Fibroblast of lung (primary cell): Measurements from ENCODE around the gene ADAMTSL1. TPM values are rescaled to one million over a fixed set of nuclear protein-coding genes. Genes with fewer than 3 reads are reported as not detected.
A peak's percentile ranks its signal among the peaks of the same experiment; 100 is the strongest.

ENCODE experiments used
- DNase-seq, 2 donors: peaks; one replicate each; pipeline versions ENCODE4 v3.0.0 to v3.0.0-alpha.2; 2010; ENCODE audit warnings: low read depth in 2 of 2
- H2AFZ ChIP-seq: 2 replicates; pipeline ENCODE4 v1.5.1; 2012; ENCODE audit warnings: low read length, control low read depth, inconsistent platforms
- H3K27ac ChIP-seq: 2 replicates; pipeline ENCODE4 v1.5.1; 2011; ENCODE audit warnings: low read length, control low read depth; ENCODE audit not compliant: insufficient read depth
- H3K27me3 ChIP-seq: 2 replicates; pipeline ENCODE4 v1.5.1; 2011; ENCODE audit warnings: mild to moderate bottlenecking, low read length; ENCODE audit not compliant: control insufficient read depth, insufficient read depth
- H3K36me3 ChIP-seq: 2 replicates; pipeline ENCODE4 v1.5.1; 2011; ENCODE audit warnings: low read length; ENCODE audit not compliant: control insufficient read depth, insufficient read depth
- H3K4me1 ChIP-seq: 2 replicates; pipeline ENCODE4 v1.5.1; 2011; ENCODE audit warnings: low read length; ENCODE audit not compliant: control insufficient read depth, insufficient read depth; ENCODE audit errors: extremely low read depth
- H3K4me2 ChIP-seq: 2 replicates; pipeline ENCODE4 v1.5.1; 2011; ENCODE audit warnings: low read length, control low read depth; ENCODE audit not compliant: insufficient read depth; ENCODE audit errors: extremely low read depth
- H3K4me3 ChIP-seq, 4 experiments: fragments of 200-600 bp in 1 of 4; sonication (generic) in 1 of 4; replicated peaks in 1 of 4; 2 replicates each; pipeline ENCODE4 v1.5.1; 2011 to 2016; ENCODE audit warnings: low read length in 4 of 4, low read depth in 3 of 4, mild to moderate bottlenecking in 3 of 4, control low read depth in 2 of 4, inconsistent platforms in 1 of 4, mixed read lengths in 1 of 4; ENCODE audit not compliant: insufficient read depth in 1 of 4; ENCODE audit errors: control extremely low read depth in 1 of 4
- H3K79me2 ChIP-seq: 2 replicates; pipeline ENCODE4 v1.5.1; 2012; ENCODE audit warnings: mild to moderate bottlenecking, low read length, inconsistent platforms; ENCODE audit not compliant: control insufficient read depth, insufficient read depth
- H3K9ac ChIP-seq: 2 replicates; pipeline ENCODE4 v1.5.1; 2011; ENCODE audit warnings: mild to moderate bottlenecking, low read length, control low read depth; ENCODE audit not compliant: insufficient read depth
- H3K9me3 ChIP-seq: 2 replicates; pipeline ENCODE4 v1.5.1; 2012; ENCODE audit warnings: low read depth, low read length; ENCODE audit not compliant: control insufficient read depth, insufficient read depth
- H4K20me1 ChIP-seq: 2 replicates; pipeline ENCODE4 v1.5.1; 2011; ENCODE audit warnings: low read length; ENCODE audit not compliant: control insufficient read depth, insufficient read depth; ENCODE audit errors: extremely low read depth
- CTCF ChIP-seq, 2 donors: IDR thresholded peaks in 1 of 2; conservative IDR thresholded peaks in 1 of 2; 1 replicate in 1 of 2; 2 replicates in 1 of 2; pipeline ENCODE4 v1.5.1; 2011 to 2012; ENCODE audit warnings: low read length in 2 of 2, control low read depth in 1 of 2, inconsistent platforms in 1 of 2, low read depth in 1 of 2, mild to moderate bottlenecking in 1 of 2
- EZH2 ChIP-seq: IDR thresholded peaks from 2 replicates; pipeline ENCODE4 v1.5.1; 2012; ENCODE audit warnings: low read length, control low read depth, mild to moderate bottlenecking; ENCODE audit errors: missing control alignments
- polyA plus RNA-seq, 2 donors: library from polyadenylated mRNA; depleted of rRNA in 1 of 2; stranded (reverse) in 1 of 2; unstranded in 1 of 2; fragments of >200 nt; gene quantifications; 2 replicates each; pipeline ENCODE4 v1.2.1, GENCODE V29; 2011 to 2012; ENCODE audit warnings: missing spikeins in 1 of 2
- total RNA-seq: library from RNA; depleted of rRNA; stranded (reverse); fragments of >200 nt; gene quantifications from 2 replicates; pipeline ENCODE4 v1.2.1, GENCODE V29; 2014

ADAMTSL1 gene
- total and polyA plus RNA-seq, 2 donors (not counting 1 experiment from before 2014, with no cell fraction given), result 19.3 to 27.9 TPM

- TF ChIP-seq CTCF (conservative IDR thresholded peaks at IDR 0.05 in 1 of 2, IDR thresholded peaks at IDR 0.05 in 1 of 2; ENCODE audit: low read depth in 1 of 2, low read length in 2 of 2) (no peak), EZH2 (no peak)
- Histone ChIP-seq H3K27me3 (no peaks in the 10 kb centered on the region), H3K9ac (no peak overlapping the region), H3K4me1 (peaks cover 3% of the 10 kb centered on the region), H2AFZ (no peak overlapping the region), H3K4me3 (no peak overlapping the region), H3K9me3 (no peaks in the 10 kb centered on the region), H3K27ac (no peak overlapping the region), H4K20me1 (no peaks in the 10 kb centered on the region), H3K36me3 (no peaks in the 10 kb centered on the region), H3K79me2 (no peaks in the 10 kb centered on the region), H3K4me2 (peak overlapping the region; percentile 41)
- DNase-seq, result peak; percentile 90 to 95
Observed at GRCh38 chr9:18459962-18460584, 13.9 kb upstream of the ADAMTSL1 start.

GRCh38 chr9:18461496-18461895 lies 12.5 kb upstream of the ADAMTSL1 start:
- Histone ChIP-seq H3K9ac (no peak overlapping the region), H3K4me1 (peaks cover 3% of the 10 kb centered on the region), H3K27ac (no peak overlapping the region), H3K4me3 (no peak overlapping the region), H3K27me3 (no peaks in the 10 kb centered on the region), H2AFZ (no peak overlapping the region), H4K20me1 (no peaks in the 10 kb centered on the region), H3K36me3 (no peaks in the 10 kb centered on the region), H3K9me3 (no peaks in the 10 kb centered on the region), H3K79me2 (no peaks in the 10 kb centered on the region), H3K4me2 (no peak overlapping the region)
- TF ChIP-seq EZH2 (no peak), CTCF (conservative IDR thresholded peaks at IDR 0.05 in 1 of 2, IDR thresholded peaks at IDR 0.05 in 1 of 2; ENCODE audit: low read depth in 1 of 2, low read length in 2 of 2) (no peak)
- no peak for DNase-seq

GRCh38 chr9:18463991-18464390 lies 10.0 kb upstream of the ADAMTSL1 start:
- Histone ChIP-seq H3K4me2 (no peak overlapping the region), H3K9ac (no peak overlapping the region), H2AFZ (no peak overlapping the region), H3K9me3 (no peaks in the 10 kb centered on the region), H4K20me1 (no peaks in the 10 kb centered on the region), H3K79me2 (no peaks in the 10 kb centered on the region), H3K4me1 (peaks cover 3% of the 10 kb centered on the region), H3K4me3 (no peak overlapping the region), H3K36me3 (no peaks in the 10 kb centered on the region), H3K27ac (no peak overlapping the region), H3K27me3 (no peaks in the 10 kb centered on the region)
- no peak for TF ChIP-seq EZH2
- peak; percentile 40 to 56 for DNase-seq
